B cell (primary cell): Measurements from ENCODE around the gene PDE11A. TPM values are rescaled to one million over a fixed set of nuclear protein-coding genes. Genes with fewer than 3 reads are reported as not detected.

Experiments used
- ATAC-seq: fragments of 200-7000 bp; cut with Tn5 transposase; one replicate; pipeline ENCODE4 v1.10.0; 2021; ENCODE audit warnings: low read depth, mild to moderate bottlenecking, moderate number of reproducible peaks, moderate library complexity
- CTCF ChIA-PET: fragments of 350-600 bp; sonication (Branson Sonifier 250); formaldehyde crosslinking; loops from one replicate; lab custom pipeline; 2021; ENCODE audit warnings: antibody characterized with exemption, inconsistent platforms; lab: Charles Lee
- POLR2A ChIA-PET: fragments of 350-600 bp; sonication (Branson Sonifier 250); formaldehyde crosslinking; loops from one replicate; lab custom pipeline; 2021; ENCODE audit warnings: antibody characterized with exemption; lab: Charles Lee
- DNase-seq: peaks from one replicate; pipeline ENCODE4 v3.0.0; 2013
- H2AFZ ChIP-seq: 2 replicates; pipeline ENCODE4 v1.6.1; 2012; ENCODE audit warnings: mild to moderate bottlenecking, low read depth, low read length; ENCODE audit not compliant: insufficient read depth, poor library complexity, severe bottlenecking
- H3K27ac ChIP-seq, 2 donors: 1 replicate in 1 of 2; 2 replicates in 1 of 2; pipeline ENCODE4 v1.5.1; 2012 to 2013; ENCODE audit warnings: low read length in 2 of 2, mild to moderate bottlenecking in 2 of 2, moderate library complexity in 1 of 2
- H3K27me3 ChIP-seq, 4 experiments: fragments of 200-600 bp in 1 of 4; sonication (generic) in 1 of 4; replicated peaks in 1 of 4; 1 replicate in 2 of 4; 2 replicates in 2 of 4; pipeline versions ENCODE4 v1.6.1 to v1.7.0; 2013 to 2016; ENCODE audit warnings: low read length in 3 of 4, mild to moderate bottlenecking in 2 of 4, mixed read lengths in 1 of 4, moderate library complexity in 1 of 4; ENCODE audit not compliant: insufficient read depth in 4 of 4, control insufficient read depth in 3 of 4; ENCODE audit errors: control extremely low read depth in 1 of 4
- H3K36me3 ChIP-seq, 2 experiments: replicated peaks in 1 of 2; 1 replicate in 1 of 2; 2 replicates in 1 of 2; pipeline versions ENCODE4 v1.6.1 to v1.7.1; 2013; ENCODE audit warnings: low read length in 1 of 2; ENCODE audit not compliant: insufficient read depth in 2 of 2, control insufficient read depth in 1 of 2; ENCODE audit errors: control extremely low read depth in 1 of 2, extremely low read depth in 1 of 2
- H3K4me1 ChIP-seq, 2 donors: fragments of 200-600 bp in 1 of 2; sonication (generic) in 1 of 2; 1 replicate in 1 of 2; 2 replicates in 1 of 2; pipeline versions ENCODE4 v1.5.1 to v1.6.1; 2013 to 2017; ENCODE audit warnings: low read length in 2 of 2; ENCODE audit not compliant: control insufficient read depth in 2 of 2, insufficient read depth in 2 of 2
- H3K4me2 ChIP-seq: replicated peaks from 2 replicates; pipeline ENCODE3; 2012; ENCODE audit warnings: mild to moderate bottlenecking, low read depth, low read length; ENCODE audit not compliant: poor library complexity, severe bottlenecking
- H3K4me3 ChIP-seq, 5 experiments: fragments of 200-600 bp in 1 of 5; sonication (generic) in 1 of 5; 1 replicate in 3 of 5; 2 replicates in 2 of 5; pipeline versions ENCODE4 v1.5.1 to v1.7.0; 2011 to 2016; ENCODE audit warnings: low read length in 4 of 5, mild to moderate bottlenecking in 4 of 5, low read depth in 2 of 5, control low read depth in 1 of 5, moderate library complexity in 1 of 5; ENCODE audit not compliant: insufficient read depth in 1 of 5; ENCODE audit errors: control extremely low read depth in 1 of 5, extremely low read depth in 1 of 5
- H3K79me2 ChIP-seq: fragments of 200-600 bp; sonication (generic); one replicate; pipeline ENCODE4 v1.6.0; 2016; ENCODE audit warnings: low read length; ENCODE audit not compliant: control insufficient read depth, insufficient read depth
- H3K9ac ChIP-seq: fragments of 200-600 bp; sonication (generic); 2 replicates; pipeline ENCODE4 v1.6.1; 2017; ENCODE audit warnings: mild to moderate bottlenecking, low read length, moderate library complexity
- H3K9me3 ChIP-seq, 3 donors: one replicate each; pipeline versions ENCODE4 v1.6.1 to v1.7.1; 2013; ENCODE audit warnings: low read length in 2 of 3; ENCODE audit not compliant: control insufficient read depth in 2 of 3, insufficient read depth in 1 of 3; ENCODE audit errors: control extremely low read depth in 1 of 3
- H4K20me1 ChIP-seq: 2 replicates; pipeline ENCODE4 v1.6.0; 2012; ENCODE audit warnings: mild to moderate bottlenecking, low read length; ENCODE audit not compliant: insufficient read depth, control insufficient read depth, poor library complexity, severe bottlenecking
- H3K27ac Mint-ChIP-seq: one replicate; pipeline ENCODE4 v1.8.0; 2021; ENCODE audit warnings: mixed read lengths
- H3K27me3 Mint-ChIP-seq: one replicate; pipeline ENCODE4 v1.8.0; 2021; ENCODE audit warnings: mixed read lengths
- H3K4me1 Mint-ChIP-seq: one replicate; pipeline ENCODE4 v1.8.0; 2021; ENCODE audit warnings: mixed read lengths
- H3K4me3 Mint-ChIP-seq: one replicate; pipeline ENCODE4 v1.8.0; 2021; ENCODE audit warnings: mixed read lengths
- H3K9me3 Mint-ChIP-seq: one replicate; pipeline ENCODE4 v1.8.0; 2022; ENCODE audit warnings: mixed read lengths; ENCODE audit not compliant: insufficient read depth
- EZH2 ChIP-seq: IDR thresholded peaks from 2 replicates; pipeline ENCODE4 v1.6.1; 2012; ENCODE audit warnings: borderline replicate concordance, low read depth, mild to moderate bottlenecking, moderate library complexity, low read length; ENCODE audit not compliant: insufficient read depth, poor library complexity, severe bottlenecking
- WGBS: methylation state at CpG from one replicate; pipeline ENCODE4 v1.1.5; 2013; ENCODE audit warnings: missing lambda C conversion rate; ENCODE audit not compliant: insufficient coverage; 5-methylcytosine and 5-hydroxymethylcytosine counted together
- intact Hi-C: fragments of 100-400 bp; cut with micrococcal nuclease; formaldehyde crosslinking; loops from one replicate; pipeline ENCODE4 v1.10.0; 2022
- polyA plus RNA-seq: library from polyadenylated mRNA; depleted of rRNA; stranded (reverse); fragments of >200 nt; gene quantifications from 2 replicates; pipeline ENCODE4 v1.2.3, GENCODE V29; 2012
- total RNA-seq, 2 donors: library from RNA; stranded (reverse); fragments of 120-200 nt in 1 of 2; gene quantifications; 1 replicate in 1 of 2; 2 replicates in 1 of 2; pipeline versions ENCODE4 v1.2.3 to v1.2.4, GENCODE V29; 2013 to 2022
- TF ChIP-seq, protein P1 (sequence below): fragments of 200-600 bp; IDR thresholded peaks from one replicate; pipeline ENCODE4 v1.8.0; 2022; ENCODE audit warnings: antibody characterized with exemption, mild to moderate bottlenecking

The PDE11A gene
- total and polyA plus RNA-seq, 2 donors (not counting 1 experiment from before 2014, with no cell fraction given) = 0.25 TPM; not detected in 1

GRCh38 chr2:177908182-177908581 is 164.4 kb downstream of the PDE11A start:
- Histone ChIP-seq H3K27me3 (no peaks in the 10 kb centered on the region), H3K27ac (no peak overlapping the region), H3K36me3 (no peaks in the 10 kb centered on the region), H3K9me3 (no peaks in the 10 kb centered on the region), H3K4me3 (no peak overlapping the region), H3K4me2 (no peak overlapping the region), H3K79me2 (no peaks in the 10 kb centered on the region), H2AFZ (no peak overlapping the region), H3K4me1 (no peaks in the 10 kb centered on the region), H4K20me1 (no peaks in the 10 kb centered on the region), H3K9ac (no peak overlapping the region)
- ChIA-PET POLR2A (no interaction called here), CTCF (interaction anchor here (1.0 kb wide), 2 partner anchors 9 to 22 kb away, joined by 3 to 4 read pairs; no protein-coding TSS in a partner anchor)
- intact Hi-C loops = no loop called here
- no peaks in the 10 kb centered on the region for H3K9me3 Mint-ChIP-seq
- no peak for TF ChIP-seq EZH2
- TF ChIP-seq, protein P1, sequence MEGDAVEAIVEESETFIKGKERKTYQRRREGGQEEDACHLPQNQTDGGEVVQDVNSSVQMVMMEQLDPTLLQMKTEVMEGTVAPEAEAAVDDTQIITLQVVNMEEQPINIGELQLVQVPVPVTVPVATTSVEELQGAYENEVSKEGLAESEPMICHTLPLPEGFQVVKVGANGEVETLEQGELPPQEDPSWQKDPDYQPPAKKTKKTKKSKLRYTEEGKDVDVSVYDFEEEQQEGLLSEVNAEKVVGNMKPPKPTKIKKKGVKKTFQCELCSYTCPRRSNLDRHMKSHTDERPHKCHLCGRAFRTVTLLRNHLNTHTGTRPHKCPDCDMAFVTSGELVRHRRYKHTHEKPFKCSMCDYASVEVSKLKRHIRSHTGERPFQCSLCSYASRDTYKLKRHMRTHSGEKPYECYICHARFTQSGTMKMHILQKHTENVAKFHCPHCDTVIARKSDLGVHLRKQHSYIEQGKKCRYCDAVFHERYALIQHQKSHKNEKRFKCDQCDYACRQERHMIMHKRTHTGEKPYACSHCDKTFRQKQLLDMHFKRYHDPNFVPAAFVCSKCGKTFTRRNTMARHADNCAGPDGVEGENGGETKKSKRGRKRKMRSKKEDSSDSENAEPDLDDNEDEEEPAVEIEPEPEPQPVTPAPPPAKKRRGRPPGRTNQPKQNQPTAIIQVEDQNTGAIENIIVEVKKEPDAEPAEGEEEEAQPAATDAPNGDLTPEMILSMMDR = no peak
- ATAC-seq (no peak), DNase-seq (no peak)
- H3K27me3 Mint-ChIP-seq = peaks cover 3% of the 10 kb centered on the region
- H3K4me1 Mint-ChIP-seq = peaks cover 2% of the 10 kb centered on the region
- no peak overlapping the region for H3K4me3 Mint-ChIP-seq
- WGBS = 18% methylated on average over 2 of the region's 2 CpGs
- no peak overlapping the region for H3K27ac Mint-ChIP-seq

GRCh38 chr2:177906041-177906718 is 166.4 kb downstream of the PDE11A start:
- H3K9me3 Mint-ChIP-seq = no peaks in the 10 kb centered on the region
- 25% methylated on average over 9 of the region's 12 CpGs for WGBS
- H3K27ac ChIP-seq = no peak overlapping the region
- H4K20me1 ChIP-seq = no peaks in the 10 kb centered on the region
- ATAC-seq = peak; percentile 53
- H3K9ac ChIP-seq = no peak overlapping the region
- no peak overlapping the region for H2AFZ ChIP-seq
- intact Hi-C loops = no loop called here
- H3K36me3 ChIP-seq = no peaks in the 10 kb centered on the region
- peaks cover 3% of the 10 kb centered on the region for H3K27me3 Mint-ChIP-seq
- H3K4me2 ChIP-seq = no peak overlapping the region
- ChIA-PET POLR2A (no interaction called here), CTCF (interaction anchor here (0.5 kb wide), 1 partner anchor 88 kb away, joined by 3 read pairs; no protein-coding TSS in a partner anchor)
- DNase-seq = peak; percentile 41
- TF ChIP-seq, protein P1 = peak; percentile 70
- TF ChIP-seq EZH2 = no peak
- no peaks in the 10 kb centered on the region for H3K4me1 ChIP-seq
- no peaks in the 10 kb centered on the region for H3K79me2 ChIP-seq
- peaks cover 2% of the 10 kb centered on the region for H3K4me1 Mint-ChIP-seq
- H3K27ac Mint-ChIP-seq = no peak overlapping the region
- H3K9me3 ChIP-seq = no peaks in the 10 kb centered on the region
- no peak overlapping the region for H3K4me3 Mint-ChIP-seq
- H3K27me3 ChIP-seq = no peaks in the 10 kb centered on the region
- H3K4me3 ChIP-seq = no peak overlapping the region
